SH-SY5Y (cell line): ENCODE data around the gene SLC9A1.

Source experiments
- GATA2 ChIP-seq: IDR thresholded peaks from 2 replicates; pipeline ENCODE4 v1.6.1; 2011; ENCODE audit warnings: mild to moderate bottlenecking, low read depth, low read length
- GATA3 ChIP-seq: IDR thresholded peaks from 2 replicates; pipeline ENCODE4 v1.6.1; 2011; ENCODE audit warnings: low read depth, mild to moderate bottlenecking, low read length, moderate library complexity

DNA sequence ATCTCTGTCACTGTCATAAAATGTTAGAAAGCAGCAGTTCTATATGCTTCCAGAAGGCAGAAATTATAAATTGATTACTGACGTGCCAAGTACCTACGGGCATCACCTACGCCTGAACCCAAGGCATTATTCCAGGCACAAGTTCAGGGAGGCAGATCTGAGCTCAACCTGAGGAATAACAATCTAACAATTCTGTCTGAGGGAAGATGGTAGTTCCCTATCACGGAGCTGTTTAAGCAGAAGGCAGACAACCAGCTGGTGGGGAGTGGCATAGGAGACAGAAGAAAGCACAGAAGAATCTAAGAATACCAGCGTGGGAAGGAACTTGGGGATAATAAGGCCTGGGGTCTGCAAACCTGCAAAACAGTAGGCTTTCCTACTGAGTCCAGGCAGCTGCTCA is 40.4 kb downstream of the SLC9A1 start:
- TF ChIP-seq GATA2: no peak
- no peak for TF ChIP-seq GATA3
